LNCaP clone FGC (cell line): ENCODE measurements around the gene ALPL.

ENCODE experiments used
- DNase-seq: peaks from one replicate; pipeline ENCODE4 v3.0.0-alpha.2; 2011; ENCODE audit warnings: low read depth
- H3K4me3 ChIP-seq: 2 replicates; pipeline ENCODE4 v1.5.1; 2011; ENCODE audit warnings: mild to moderate bottlenecking, low read depth, low read length, control low read depth
- TF ChIP-seq, protein P1 (sequence below): IDR thresholded peaks from 2 replicates; pipeline ENCODE4 v1.5.1; 2012; ENCODE audit warnings: mild to moderate bottlenecking; ENCODE audit not compliant: control insufficient read depth, insufficient read depth; ENCODE audit errors: extremely low read depth

Gene ALPL

DNA sequence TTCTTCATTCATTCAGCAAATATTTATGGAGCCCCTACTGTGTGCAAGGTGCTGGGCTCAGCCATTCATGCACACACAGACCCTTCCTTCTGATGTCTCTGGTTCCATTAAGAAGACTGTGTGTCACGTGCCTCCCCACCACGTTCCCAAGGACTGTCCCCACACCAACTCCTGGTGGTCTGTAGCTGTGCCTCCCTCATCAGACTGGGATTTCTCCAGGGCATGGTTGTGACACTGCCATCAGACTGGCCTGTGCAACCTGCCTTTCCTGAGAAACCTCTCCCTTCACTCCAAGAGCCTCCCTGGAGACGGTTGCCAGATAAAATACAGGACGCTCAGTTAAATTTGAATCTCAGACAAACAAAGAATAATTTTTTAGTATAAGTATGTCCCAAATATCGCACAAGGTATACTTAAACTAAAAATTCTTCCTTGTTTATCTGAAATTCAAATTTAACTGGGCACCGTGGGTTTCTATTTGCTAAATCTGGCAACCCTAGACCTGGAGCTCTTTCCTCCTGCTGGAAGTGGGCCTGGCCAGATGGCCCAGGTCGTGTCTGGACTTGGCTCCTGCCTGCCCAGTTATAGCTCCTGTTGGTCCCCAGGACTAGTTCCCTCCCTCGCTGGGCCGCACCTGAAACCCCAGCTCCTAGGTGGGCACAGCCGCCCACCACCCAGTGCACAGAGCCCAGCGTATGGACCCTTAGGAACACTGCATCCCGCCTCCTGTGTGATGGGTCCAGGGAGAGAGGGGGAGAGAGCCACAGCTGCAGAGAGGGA is 83.1 kb downstream of the ALPL start:
- H3K4me3 ChIP-seq: no peak overlapping the region
- TF ChIP-seq, protein P1, sequence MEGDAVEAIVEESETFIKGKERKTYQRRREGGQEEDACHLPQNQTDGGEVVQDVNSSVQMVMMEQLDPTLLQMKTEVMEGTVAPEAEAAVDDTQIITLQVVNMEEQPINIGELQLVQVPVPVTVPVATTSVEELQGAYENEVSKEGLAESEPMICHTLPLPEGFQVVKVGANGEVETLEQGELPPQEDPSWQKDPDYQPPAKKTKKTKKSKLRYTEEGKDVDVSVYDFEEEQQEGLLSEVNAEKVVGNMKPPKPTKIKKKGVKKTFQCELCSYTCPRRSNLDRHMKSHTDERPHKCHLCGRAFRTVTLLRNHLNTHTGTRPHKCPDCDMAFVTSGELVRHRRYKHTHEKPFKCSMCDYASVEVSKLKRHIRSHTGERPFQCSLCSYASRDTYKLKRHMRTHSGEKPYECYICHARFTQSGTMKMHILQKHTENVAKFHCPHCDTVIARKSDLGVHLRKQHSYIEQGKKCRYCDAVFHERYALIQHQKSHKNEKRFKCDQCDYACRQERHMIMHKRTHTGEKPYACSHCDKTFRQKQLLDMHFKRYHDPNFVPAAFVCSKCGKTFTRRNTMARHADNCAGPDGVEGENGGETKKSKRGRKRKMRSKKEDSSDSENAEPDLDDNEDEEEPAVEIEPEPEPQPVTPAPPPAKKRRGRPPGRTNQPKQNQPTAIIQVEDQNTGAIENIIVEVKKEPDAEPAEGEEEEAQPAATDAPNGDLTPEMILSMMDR: no peak
- DNase-seq: no peak

DNA sequence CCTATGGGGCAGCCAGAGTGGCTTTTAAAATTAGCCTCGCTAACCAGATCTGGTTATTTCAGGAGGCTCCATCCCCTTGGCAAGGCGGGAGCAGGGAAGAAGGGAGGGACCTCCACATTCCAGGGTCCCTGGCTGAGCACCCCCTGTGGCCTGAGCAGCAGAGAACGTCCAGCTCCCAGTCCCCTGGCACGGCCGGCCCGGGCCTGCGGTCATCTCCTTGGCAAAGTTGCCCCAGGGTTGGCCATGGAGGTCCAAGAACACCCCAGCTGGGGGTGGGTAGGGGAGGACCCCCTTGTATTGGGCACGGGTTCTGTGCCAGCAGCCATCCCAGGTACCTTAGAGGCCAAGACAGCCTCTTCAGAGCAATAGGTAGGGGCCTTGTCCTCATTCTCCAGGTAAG is 84.0 kb downstream of the ALPL start:
- no peak overlapping the region for H3K4me3 ChIP-seq
- DNase-seq: no peak
- TF ChIP-seq, protein P1: no peak

DNA sequence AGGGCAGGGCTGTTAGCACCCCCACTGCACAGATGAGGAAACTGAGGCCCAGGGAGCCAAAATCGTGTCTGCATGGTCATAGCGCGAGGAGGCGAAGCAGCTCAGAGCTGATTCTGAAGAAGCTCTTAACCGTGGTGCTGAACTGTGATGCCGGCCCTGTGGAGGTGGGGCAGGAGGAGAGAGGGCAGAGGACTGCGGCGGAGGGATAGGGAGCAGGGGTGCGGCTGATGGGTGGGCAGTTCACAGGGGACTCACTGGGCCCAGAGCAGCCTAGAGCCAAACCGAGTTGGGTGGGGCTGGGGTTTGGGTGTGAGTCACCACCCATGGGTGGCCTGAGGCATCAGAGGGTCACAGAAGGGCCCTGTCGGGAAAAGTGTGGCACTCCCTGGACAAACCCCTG is 85.3 kb downstream of the ALPL start:
- no peak overlapping the region for H3K4me3 ChIP-seq
- no peak for DNase-seq
- TF ChIP-seq, protein P1: no peak

DNA sequence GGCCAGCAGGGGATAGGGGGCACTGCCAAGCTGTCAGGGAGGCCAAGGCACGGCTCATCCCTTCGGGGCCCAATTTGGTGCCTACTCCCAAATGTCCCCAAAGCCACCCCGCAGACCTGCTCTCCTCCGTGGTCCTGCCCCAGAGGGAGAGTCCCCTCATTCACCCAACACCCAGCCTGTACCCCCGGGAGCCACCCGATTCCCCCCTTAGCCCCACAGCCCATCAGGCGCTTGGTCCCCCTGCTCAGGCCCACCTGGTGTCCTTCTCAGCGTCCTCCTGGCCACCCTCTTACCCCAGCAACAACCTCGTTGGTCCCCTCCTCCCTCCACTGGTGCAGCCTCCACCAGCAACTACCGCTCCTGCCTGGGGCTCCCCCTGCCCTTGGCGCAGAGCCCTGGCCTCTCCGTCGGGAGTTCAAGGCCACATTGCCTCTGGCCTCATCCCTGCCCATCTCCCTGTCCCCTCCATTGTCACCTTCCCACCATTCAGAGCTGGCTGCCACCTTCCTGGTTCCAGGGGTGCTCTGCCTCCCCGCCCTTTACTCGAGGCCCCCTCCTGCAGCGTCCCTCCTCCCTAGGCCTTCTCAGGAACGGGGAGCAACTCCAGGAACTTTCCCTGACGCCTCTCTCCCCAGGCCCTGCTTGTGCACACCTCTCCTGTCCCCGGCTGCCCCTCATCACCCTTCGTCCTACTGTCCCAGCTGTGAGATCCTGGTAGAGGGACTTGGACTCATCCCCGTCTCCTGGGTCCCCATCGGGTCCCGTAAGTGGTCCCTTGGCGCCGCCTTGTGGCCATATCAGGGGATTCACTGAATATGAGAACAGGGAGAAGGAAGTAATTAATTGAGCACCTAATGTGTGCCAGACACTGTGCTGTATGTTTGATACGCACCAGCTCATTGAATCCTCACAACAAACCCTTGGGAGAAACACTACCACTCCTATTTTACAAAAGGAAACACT is 86.0 kb downstream of the ALPL start:
- no peak overlapping the region for H3K4me3 ChIP-seq
- no peak for DNase-seq
- TF ChIP-seq, protein P1: peak; percentile 28; the same call in 1 of the 2 replicates

DNA sequence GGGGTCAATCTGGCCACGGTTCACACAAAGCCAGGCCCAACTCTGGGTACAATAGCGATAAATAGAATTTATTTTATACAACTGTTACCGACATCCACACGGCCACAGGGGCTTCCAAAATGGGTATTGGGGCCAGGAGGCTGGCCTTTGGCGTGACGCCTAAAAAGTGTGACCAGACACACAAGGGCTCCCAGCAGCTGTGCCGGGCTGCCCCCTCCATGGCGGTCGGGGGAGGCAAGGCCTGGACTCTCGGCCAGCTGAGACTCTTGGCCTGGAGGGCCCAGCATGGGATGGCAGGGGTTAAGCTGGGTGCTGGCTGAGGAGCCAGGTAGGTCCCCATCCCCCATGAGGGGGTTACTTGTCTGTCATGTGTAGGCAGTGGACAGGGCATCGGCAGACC is 87.0 kb downstream of the ALPL start:
- no peak for DNase-seq
- no peak overlapping the region for H3K4me3 ChIP-seq
- TF ChIP-seq, protein P1: no peak

DNA sequence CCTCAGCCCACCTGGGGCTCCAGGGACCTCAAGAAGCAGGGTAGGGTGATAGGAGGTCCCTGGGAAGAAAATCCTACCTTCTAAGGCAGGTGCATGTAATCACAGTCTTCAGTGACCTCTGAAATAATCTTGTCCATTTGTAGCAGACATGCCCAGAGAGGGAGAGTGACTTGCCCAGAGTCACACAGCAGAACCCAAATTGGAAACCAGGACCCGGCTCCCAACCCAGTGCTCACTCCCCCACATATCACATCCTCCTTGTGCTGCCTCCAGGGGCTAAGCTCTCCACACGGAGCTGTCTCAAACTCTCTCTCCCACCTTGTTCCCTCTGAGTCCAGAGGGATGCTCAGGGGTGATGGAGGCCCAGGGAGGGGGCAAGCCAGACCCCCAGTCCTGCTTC is 87.4 kb downstream of the ALPL start:
- TF ChIP-seq, protein P1: no peak
- H3K4me3 ChIP-seq: no peak overlapping the region
- DNase-seq: no peak
